ENCODE data around the gene CTBP2.

Gene CTBP2

GRCh38 chr10:125159932-125160855 is at the start of gene CTBP2:
CTBP2 (minus strand) TSS chr10:125160563.
- no peak for DNase-seq (ENCODE audit: low read depth)
- H3K4me3 ChIP-seq (ENCODE audit: low read depth, low read length) = peak within 1 kb of the TSS; percentile 70

GRCh38 chr10:125209591-125210355 is 49.4 kb upstream of the CTBP2 start:
- no peak for DNase-seq (ENCODE audit: low read depth)
- H3K4me3 ChIP-seq (ENCODE audit: low read depth, low read length) = no peak overlapping the region

GRCh38 chr10:125208854-125209565 is 48.6 kb upstream of the CTBP2 start:
- no peak for DNase-seq (ENCODE audit: low read depth)
- H3K4me3 ChIP-seq (ENCODE audit: low read depth, low read length) = no peak overlapping the region

- no peak overlapping the region for H3K4me3 ChIP-seq (ENCODE audit: low read depth, low read length)
- no peak for DNase-seq (ENCODE audit: low read depth)
Measured at GRCh38 chr10:125206623-125207022, 46.3 kb upstream of the CTBP2 start.

- DNase-seq (ENCODE audit: low read depth) = no peak
- no peak overlapping the region for H3K4me3 ChIP-seq (ENCODE audit: low read depth, low read length)
Measured at GRCh38 chr10:125205431-125205830, 45.1 kb upstream of the CTBP2 start.

GRCh38 chr10:125204400-125204799 is 44.0 kb upstream of the CTBP2 start:
- H3K4me3 ChIP-seq (ENCODE audit: low read depth, low read length) = no peak overlapping the region
- no peak for DNase-seq (ENCODE audit: low read depth)

- H3K4me3 ChIP-seq (ENCODE audit: low read depth, low read length) = no peak overlapping the region
- DNase-seq (ENCODE audit: low read depth) = no peak
Measured at GRCh38 chr10:125203186-125203800, 42.9 kb upstream of the CTBP2 start.

- no peak for DNase-seq (ENCODE audit: low read depth)
- H3K4me3 ChIP-seq (ENCODE audit: low read depth, low read length) = no peak overlapping the region
Measured at GRCh38 chr10:125201791-125202622, 41.6 kb upstream of the CTBP2 start.

- no peak overlapping the region for H3K4me3 ChIP-seq (ENCODE audit: low read depth, low read length)
- no peak for DNase-seq (ENCODE audit: low read depth)
Measured at GRCh38 chr10:125201108-125201524, 40.8 kb upstream of the CTBP2 start.

GRCh38 chr10:125200396-125200795 is 40.0 kb upstream of the CTBP2 start:
- DNase-seq (ENCODE audit: low read depth) = no peak
- no peak overlapping the region for H3K4me3 ChIP-seq (ENCODE audit: low read depth, low read length)

GRCh38 chr10:125199270-125199669 is 38.9 kb upstream of the CTBP2 start:
- DNase-seq (ENCODE audit: low read depth) = no peak
- H3K4me3 ChIP-seq (ENCODE audit: low read depth, low read length) = no peak overlapping the region

- DNase-seq (ENCODE audit: low read depth) = no peak
- no peak overlapping the region for H3K4me3 ChIP-seq (ENCODE audit: low read depth, low read length)
Measured at GRCh38 chr10:125194814-125195213, 34.5 kb upstream of the CTBP2 start.

- DNase-seq (ENCODE audit: low read depth) = no peak
- no peak overlapping the region for H3K4me3 ChIP-seq (ENCODE audit: low read depth, low read length)
Measured at GRCh38 chr10:125193306-125193877, 33.0 kb upstream of the CTBP2 start.

- no peak for DNase-seq (ENCODE audit: low read depth)
- H3K4me3 ChIP-seq (ENCODE audit: low read depth, low read length) = no peak overlapping the region
Measured at GRCh38 chr10:125192620-125193019, 32.3 kb upstream of the CTBP2 start.

GRCh38 chr10:125192005-125192404 is 31.6 kb upstream of the CTBP2 start:
- DNase-seq (ENCODE audit: low read depth) = no peak
- no peak overlapping the region for H3K4me3 ChIP-seq (ENCODE audit: low read depth, low read length)

- H3K4me3 ChIP-seq (ENCODE audit: low read depth, low read length) = no peak overlapping the region
- no peak for DNase-seq (ENCODE audit: low read depth)
Measured at GRCh38 chr10:125190946-125191345, 30.6 kb upstream of the CTBP2 start.

GRCh38 chr10:125190414-125190813 is 30.1 kb upstream of the CTBP2 start:
- no peak overlapping the region for H3K4me3 ChIP-seq (ENCODE audit: low read depth, low read length)
- DNase-seq (ENCODE audit: low read depth) = no peak

GRCh38 chr10:125189162-125189561 is 28.8 kb upstream of the CTBP2 start:
- DNase-seq (ENCODE audit: low read depth) = no peak
- no peak overlapping the region for H3K4me3 ChIP-seq (ENCODE audit: low read depth, low read length)

Measured in skeletal muscle cell (primary cell).